Measurements from ENCODE around the gene ALOX5. TPM values are rescaled to one million over a fixed set of nuclear protein-coding genes. Genes with fewer than 3 reads are reported as not detected.

ALOX5 gene
- total RNA-seq, 1 experiment from 2014 or later: 3.4 TPM

GRCh38 chr10:45483002-45483401 lies 109.0 kb downstream of the ALOX5 start:
- Mint-ChIP-seq H3K27ac (no peak overlapping the region), H3K27me3 (ENCODE audit: low read depth) (no peaks in the 10 kb centered on the region), H3K4me3 (no peak overlapping the region), H3K36me3 (peaks cover 20% of the 10 kb centered on the region), H3K4me1 (no peaks in the 10 kb centered on the region), H3K9me3 (peaks cover 31% of the 10 kb centered on the region)
- no peak for ATAC-seq
- CTCF ChIA-PET: no interaction called here
- no peak for DNase-seq (ENCODE audit: low spot score)
- TF ChIP-seq HMGXB4 (CRISPR knock-in tag; IDR thresholded peaks at IDR 0.05) (no peak), OVOL2 (CRISPR knock-in tag; IDR thresholded peaks at IDR 0.05; ENCODE audit: borderline replicate concordance) (no peak), KAT7 (CRISPR knock-in tag; IDR thresholded peaks at IDR 0.05; ENCODE audit: borderline replicate concordance) (no peak), PRDM15 (CRISPR knock-in tag; IDR thresholded peaks at IDR 0.05) (no peak), MYBL2 (CRISPR knock-in tag; IDR thresholded peaks at IDR 0.05) (no peak), SMAD4 (CRISPR knock-in tag; IDR thresholded peaks at IDR 0.05) (no peak), AR (CRISPR knock-in tag; IDR thresholded peaks at IDR 0.05) (no peak), NFATC4 (CRISPR knock-in tag; IDR thresholded peaks at IDR 0.05) (no peak), HMGA2 (CRISPR knock-in tag; IDR thresholded peaks at IDR 0.05) (no peak), ATF2 (CRISPR knock-in tag; IDR thresholded peaks at IDR 0.05; ENCODE audit: borderline replicate concordance, low read depth) (no peak)
- TF ChIP-seq, protein P1, sequence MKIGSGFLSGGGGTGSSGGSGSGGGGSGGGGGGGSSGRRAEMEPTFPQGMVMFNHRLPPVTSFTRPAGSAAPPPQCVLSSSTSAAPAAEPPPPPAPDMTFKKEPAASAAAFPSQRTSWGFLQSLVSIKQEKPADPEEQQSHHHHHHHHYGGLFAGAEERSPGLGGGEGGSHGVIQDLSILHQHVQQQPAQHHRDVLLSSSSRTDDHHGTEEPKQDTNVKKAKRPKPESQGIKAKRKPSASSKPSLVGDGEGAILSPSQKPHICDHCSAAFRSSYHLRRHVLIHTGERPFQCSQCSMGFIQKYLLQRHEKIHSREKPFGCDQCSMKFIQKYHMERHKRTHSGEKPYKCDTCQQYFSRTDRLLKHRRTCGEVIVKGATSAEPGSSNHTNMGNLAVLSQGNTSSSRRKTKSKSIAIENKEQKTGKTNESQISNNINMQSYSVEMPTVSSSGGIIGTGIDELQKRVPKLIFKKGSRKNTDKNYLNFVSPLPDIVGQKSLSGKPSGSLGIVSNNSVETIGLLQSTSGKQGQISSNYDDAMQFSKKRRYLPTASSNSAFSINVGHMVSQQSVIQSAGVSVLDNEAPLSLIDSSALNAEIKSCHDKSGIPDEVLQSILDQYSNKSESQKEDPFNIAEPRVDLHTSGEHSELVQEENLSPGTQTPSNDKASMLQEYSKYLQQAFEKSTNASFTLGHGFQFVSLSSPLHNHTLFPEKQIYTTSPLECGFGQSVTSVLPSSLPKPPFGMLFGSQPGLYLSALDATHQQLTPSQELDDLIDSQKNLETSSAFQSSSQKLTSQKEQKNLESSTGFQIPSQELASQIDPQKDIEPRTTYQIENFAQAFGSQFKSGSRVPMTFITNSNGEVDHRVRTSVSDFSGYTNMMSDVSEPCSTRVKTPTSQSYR (CRISPR knock-in tag; IDR thresholded peaks at IDR 0.05): no peak
- POLR2A ChIA-PET: no interaction called here

DNA sequence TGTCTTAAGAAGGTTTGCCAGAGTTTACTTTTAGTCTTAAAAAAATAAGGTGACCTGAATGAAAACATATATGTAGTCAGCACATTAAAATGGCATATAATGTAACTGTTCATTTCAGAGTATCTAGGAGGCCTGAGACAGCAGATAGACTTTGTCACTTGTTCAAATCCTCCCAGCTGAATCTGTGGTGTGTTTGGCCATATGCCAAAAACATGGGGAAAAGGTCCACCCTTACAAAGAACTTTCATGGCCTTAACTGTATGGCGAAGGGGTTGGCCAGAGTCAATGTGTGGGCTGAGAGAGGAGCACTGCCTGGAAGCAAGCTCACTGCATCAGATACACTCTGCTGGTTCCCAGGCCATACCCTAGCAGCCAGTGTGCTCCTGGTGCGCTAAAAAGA lies 113.7 kb downstream of the ALOX5 start:
- ATAC-seq: no peak
- ChIA-PET POLR2A (no interaction called here), CTCF (no interaction called here)
- H3K4me3 Mint-ChIP-seq: no peak overlapping the region
- no peak overlapping the region for H3K27ac Mint-ChIP-seq
- no peaks in the 10 kb centered on the region for H3K4me1 Mint-ChIP-seq
- no peaks in the 10 kb centered on the region for H3K27me3 Mint-ChIP-seq (ENCODE audit: low read depth)
- DNase-seq (ENCODE audit: low spot score): no peak
- H3K36me3 Mint-ChIP-seq: peaks cover 7% of the 10 kb centered on the region; the same call in 1 of the 2 replicates
- peaks cover 26% of the 10 kb centered on the region for H3K9me3 Mint-ChIP-seq
- TF ChIP-seq, protein P2, sequence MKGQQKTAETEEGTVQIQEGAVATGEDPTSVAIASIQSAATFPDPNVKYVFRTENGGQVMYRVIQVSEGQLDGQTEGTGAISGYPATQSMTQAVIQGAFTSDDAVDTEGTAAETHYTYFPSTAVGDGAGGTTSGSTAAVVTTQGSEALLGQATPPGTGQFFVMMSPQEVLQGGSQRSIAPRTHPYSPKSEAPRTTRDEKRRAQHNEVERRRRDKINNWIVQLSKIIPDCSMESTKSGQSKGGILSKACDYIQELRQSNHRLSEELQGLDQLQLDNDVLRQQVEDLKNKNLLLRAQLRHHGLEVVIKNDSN (CRISPR knock-in tag; IDR thresholded peaks at IDR 0.05): no peak
- no peak for TF ChIP-seq GABPB1 (CRISPR knock-in tag; IDR thresholded peaks at IDR 0.05)
- TF ChIP-seq TP53 (CRISPR knock-in tag; IDR thresholded peaks at IDR 0.05): no peak
- TF ChIP-seq PRRX2 (CRISPR knock-in tag; IDR thresholded peaks at IDR 0.05): no peak
- TF ChIP-seq AR (CRISPR knock-in tag; IDR thresholded peaks at IDR 0.05): no peak
- TF ChIP-seq IRF1 (CRISPR knock-in tag; IDR thresholded peaks at IDR 0.05): no peak
- TF ChIP-seq JUN (CRISPR knock-in tag; IDR thresholded peaks at IDR 0.05): no peak
- no peak for TF ChIP-seq SOX15 (CRISPR knock-in tag; IDR thresholded peaks at IDR 0.05)
- no peak for TF ChIP-seq JAZF1 (CRISPR knock-in tag; IDR thresholded peaks at IDR 0.05)

Data from WTC11 (cell line).